ENCODE data around the gene CCDC182. TPM values are rescaled to one million over a fixed set of nuclear protein-coding genes. Genes with fewer than 3 reads are reported as not detected.

Gene CCDC182
- total RNA-seq = not detected

DNA sequence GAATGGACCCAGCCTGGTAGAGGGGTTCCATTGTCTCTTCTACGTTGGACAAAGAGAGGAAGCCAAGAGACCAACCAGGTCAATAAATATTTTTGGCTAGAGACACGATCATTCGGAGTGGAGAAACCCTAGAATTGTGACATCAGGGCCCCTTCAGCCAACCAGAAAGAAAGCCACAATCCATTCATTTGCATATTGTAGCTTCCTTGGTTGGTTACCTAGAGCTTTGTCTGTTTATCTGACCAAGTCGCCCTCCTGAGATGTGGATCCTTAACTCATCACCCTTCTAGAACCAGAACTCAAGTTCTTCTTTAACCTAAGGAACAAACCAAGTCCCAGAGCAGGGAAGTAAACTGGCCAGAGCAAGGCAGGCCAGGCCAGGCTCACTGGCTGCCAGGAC is at the start of gene CCDC182:
CCDC182 (minus strand) TSS at position 58 of the 400 bp plus-strand sequence; CDS start at position 31, 27 bp downstream.
- TF ChIP-seq POLR2A (IDR thresholded peaks at IDR 0.05) = no peak
- TF ChIP-seq POLR2AphosphoS5 (IDR thresholded peaks at IDR 0.05) = no peak
- TF ChIP-seq, protein P1, sequence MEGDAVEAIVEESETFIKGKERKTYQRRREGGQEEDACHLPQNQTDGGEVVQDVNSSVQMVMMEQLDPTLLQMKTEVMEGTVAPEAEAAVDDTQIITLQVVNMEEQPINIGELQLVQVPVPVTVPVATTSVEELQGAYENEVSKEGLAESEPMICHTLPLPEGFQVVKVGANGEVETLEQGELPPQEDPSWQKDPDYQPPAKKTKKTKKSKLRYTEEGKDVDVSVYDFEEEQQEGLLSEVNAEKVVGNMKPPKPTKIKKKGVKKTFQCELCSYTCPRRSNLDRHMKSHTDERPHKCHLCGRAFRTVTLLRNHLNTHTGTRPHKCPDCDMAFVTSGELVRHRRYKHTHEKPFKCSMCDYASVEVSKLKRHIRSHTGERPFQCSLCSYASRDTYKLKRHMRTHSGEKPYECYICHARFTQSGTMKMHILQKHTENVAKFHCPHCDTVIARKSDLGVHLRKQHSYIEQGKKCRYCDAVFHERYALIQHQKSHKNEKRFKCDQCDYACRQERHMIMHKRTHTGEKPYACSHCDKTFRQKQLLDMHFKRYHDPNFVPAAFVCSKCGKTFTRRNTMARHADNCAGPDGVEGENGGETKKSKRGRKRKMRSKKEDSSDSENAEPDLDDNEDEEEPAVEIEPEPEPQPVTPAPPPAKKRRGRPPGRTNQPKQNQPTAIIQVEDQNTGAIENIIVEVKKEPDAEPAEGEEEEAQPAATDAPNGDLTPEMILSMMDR (IDR thresholded peaks at IDR 0.05) = no peak
- Histone ChIP-seq H3K4me3 (no peak within 1 kb of the TSS), H3K36me3 (no peaks in the 10 kb centered on the region), H3K27me3 (no peaks in the 10 kb centered on the region), H3K27ac (no peak within 1 kb of the TSS), H3K9me3 (no peaks in the 10 kb centered on the region), H3K4me1 (no peaks in the 10 kb centered on the region)
- no peak for DNase-seq (ENCODE audit: low spot score in 2 of 2)
- intact Hi-C loops (cut with DNase I; ENCODE audit: low total_unique reads) = loop anchor here (1.0 kb wide), 1 partner anchor 18 kb away; no protein-coding TSS in a partner anchor

DNA sequence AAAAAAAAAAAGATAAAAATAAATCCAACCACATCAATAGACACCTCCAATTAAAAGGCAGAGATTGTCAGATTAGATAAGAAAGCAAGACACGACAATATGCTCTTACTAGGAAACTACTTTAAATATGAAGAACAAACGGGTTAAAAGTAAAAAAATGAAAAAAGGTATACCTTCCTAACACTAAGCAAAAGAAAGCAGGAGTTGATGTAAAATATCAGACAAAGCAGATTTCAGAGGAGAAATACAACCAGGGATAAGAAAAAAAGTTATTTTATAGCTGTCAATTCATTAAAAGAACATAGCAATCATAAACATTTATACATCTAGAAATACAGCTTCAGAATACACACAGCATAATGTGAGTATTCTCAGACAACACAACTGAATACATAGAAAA is 49.7 kb upstream of the CCDC182 start:
- intact Hi-C loops (cut with DNase I; ENCODE audit: low total_unique reads) = no loop called here
- DNase-seq (ENCODE audit: low spot score in 2 of 2) = no peak
- Histone ChIP-seq H3K4me3 (no peak overlapping the region), H3K9me3 (no peaks in the 10 kb centered on the region), H3K27me3 (no peaks in the 10 kb centered on the region), H3K4me1 (no peaks in the 10 kb centered on the region), H3K36me3 (no peaks in the 10 kb centered on the region), H3K27ac (no peak overlapping the region)
- TF ChIP-seq POLR2AphosphoS5 (IDR thresholded peaks at IDR 0.05) = no peak
- no peak for TF ChIP-seq POLR2A (IDR thresholded peaks at IDR 0.05)
- TF ChIP-seq, protein P1 (IDR thresholded peaks at IDR 0.05) = no peak

DNA sequence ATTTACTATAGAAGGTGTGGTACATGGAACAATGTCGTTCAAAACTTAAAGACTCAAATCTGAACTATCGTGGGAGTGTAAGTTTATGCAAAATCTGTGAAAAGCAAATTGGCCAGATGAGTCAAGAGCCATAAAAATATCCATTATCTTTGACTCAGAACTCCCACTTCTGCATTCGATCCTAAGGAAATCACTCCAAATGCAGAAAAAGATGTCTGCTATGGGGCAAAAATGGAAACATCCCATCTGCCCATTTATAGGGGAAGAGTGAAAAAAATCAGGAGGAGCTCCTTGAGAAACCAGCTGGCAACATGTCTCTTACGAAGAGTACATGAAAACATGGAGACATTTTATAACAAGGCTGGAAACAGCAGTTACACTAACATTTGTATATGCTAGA is 43.6 kb upstream of the CCDC182 start:
- Histone ChIP-seq H3K27ac (no peak overlapping the region), H3K9me3 (no peaks in the 10 kb centered on the region), H3K4me3 (no peak overlapping the region), H3K27me3 (no peaks in the 10 kb centered on the region), H3K36me3 (no peaks in the 10 kb centered on the region), H3K4me1 (no peaks in the 10 kb centered on the region)
- no peak for DNase-seq (ENCODE audit: low spot score in 2 of 2)
- intact Hi-C loops (cut with DNase I; ENCODE audit: low total_unique reads) = no loop called here
- TF ChIP-seq, protein P1 (IDR thresholded peaks at IDR 0.05) = no peak
- no peak for TF ChIP-seq POLR2AphosphoS5 (IDR thresholded peaks at IDR 0.05)
- no peak for TF ChIP-seq POLR2A (IDR thresholded peaks at IDR 0.05)

DNA sequence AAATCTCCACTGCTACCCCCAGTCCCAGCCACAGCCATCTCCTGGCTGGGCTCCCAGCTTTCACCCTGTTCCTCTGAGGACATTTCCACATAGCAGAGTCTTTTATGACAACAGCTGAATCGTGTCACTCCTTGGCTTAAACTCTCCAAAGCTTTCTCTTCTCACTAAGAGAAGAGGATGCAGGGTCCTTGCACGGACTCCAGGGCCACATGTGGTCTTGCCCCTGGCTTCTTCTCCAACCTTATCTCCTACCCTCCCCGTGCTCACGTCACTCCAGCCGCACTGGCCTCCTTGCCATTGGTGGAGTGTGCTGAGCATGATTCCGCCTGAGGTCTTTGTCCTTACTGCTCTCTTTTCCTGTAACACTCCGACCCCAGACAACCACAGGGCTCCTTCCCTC is 39.9 kb upstream of the CCDC182 start:
- Histone ChIP-seq H3K4me1 (peaks cover 0 to 11% of the 10 kb centered on the region in 2 donors), H3K27ac (no peak overlapping the region), H3K27me3 (no peaks in the 10 kb centered on the region), H3K9me3 (no peaks in the 10 kb centered on the region), H3K36me3 (no peaks in the 10 kb centered on the region), H3K4me3 (no peak overlapping the region)
- DNase-seq (ENCODE audit: low spot score in 2 of 2) = no peak
- TF ChIP-seq, protein P1 (IDR thresholded peaks at IDR 0.05) = no peak
- TF ChIP-seq POLR2AphosphoS5 (IDR thresholded peaks at IDR 0.05) = no peak
- TF ChIP-seq POLR2A (IDR thresholded peaks at IDR 0.05) = no peak
- intact Hi-C loops (cut with DNase I; ENCODE audit: low total_unique reads) = no loop called here

DNA sequence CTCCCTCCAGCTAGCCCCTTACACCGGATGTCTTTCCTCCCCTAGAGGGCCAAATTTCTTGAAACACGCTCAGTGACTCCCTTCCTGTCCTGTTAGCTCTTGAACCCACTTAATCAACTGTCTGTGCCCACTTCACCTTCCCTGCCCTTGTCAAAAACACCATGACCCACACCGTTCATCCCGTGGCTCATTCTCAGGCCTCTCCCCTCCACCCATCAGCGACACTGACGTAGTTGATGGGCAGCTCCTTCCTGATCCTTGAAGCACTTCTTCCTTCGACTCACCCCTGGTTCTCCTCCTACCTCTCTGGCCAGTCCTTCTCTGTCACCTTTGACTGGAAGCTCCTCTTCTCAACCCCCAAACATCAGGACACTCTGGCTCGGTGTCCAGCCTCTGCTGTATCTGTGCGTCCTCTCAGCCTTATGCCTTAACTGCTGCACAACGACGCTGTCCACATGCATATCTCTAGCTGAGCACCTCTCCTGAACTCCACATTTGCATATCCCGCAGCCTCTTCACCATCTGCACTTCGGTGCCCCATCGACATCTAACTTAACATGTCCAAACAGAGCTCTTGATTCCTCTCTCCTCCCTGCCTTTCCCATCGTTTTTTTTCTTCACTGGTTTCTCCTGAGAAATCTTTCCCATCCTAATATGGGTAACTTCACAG is 39.3 kb upstream of the CCDC182 start:
- H3K27ac ChIP-seq = no peak overlapping the region

More for the DNA sequence above, 39.3 kb upstream of the CCDC182 start:
- Histone ChIP-seq H3K4me3 (no peak overlapping the region), H3K9me3 (no peaks in the 10 kb centered on the region), H3K27me3 (no peaks in the 10 kb centered on the region), H3K4me1 (peaks cover 0 to 11% of the 10 kb centered on the region in 2 donors), H3K36me3 (no peaks in the 10 kb centered on the region)
- intact Hi-C loops (cut with DNase I; ENCODE audit: low total_unique reads) = no loop called here
- TF ChIP-seq, protein P1 (IDR thresholded peaks at IDR 0.05) = no peak
- no peak for TF ChIP-seq POLR2A (IDR thresholded peaks at IDR 0.05)
- no peak for TF ChIP-seq POLR2AphosphoS5 (IDR thresholded peaks at IDR 0.05)
- no peak for DNase-seq (ENCODE audit: low spot score in 2 of 2)
